Measurements from ENCODE around the gene LRRFIP1. TPM values are rescaled to one million over a fixed set of nuclear protein-coding genes. Genes with fewer than 3 reads are reported as not detected.

Gene LRRFIP1
- total and polyA plus RNA-seq, 4 experiments from 2014 or later, result 88.0 to 198 (median 117) TPM

DNA sequence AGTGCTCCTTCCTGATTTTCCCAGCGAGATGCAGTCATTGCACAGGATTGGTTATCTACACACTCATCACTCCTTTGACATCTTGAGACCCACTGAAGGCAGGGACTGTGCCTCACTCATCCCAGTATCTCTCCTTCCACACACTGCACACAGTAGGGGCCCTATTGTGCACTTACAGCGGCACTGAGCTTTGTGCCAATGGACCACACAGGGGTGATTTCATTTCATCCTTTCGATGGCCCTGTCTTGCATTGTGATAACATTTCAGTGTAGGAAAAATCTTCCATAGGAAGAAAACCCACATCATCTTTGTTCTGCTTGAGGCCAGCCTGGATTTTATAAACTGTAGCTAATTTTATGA is 11.0 kb upstream of the LRRFIP1 start:
- no peak overlapping the region for H3K4me3 ChIP-seq (ENCODE audit: low read length in 2 of 2)
- H3K27me3 ChIP-seq (ENCODE audit: insufficient read depth, low read length), result no peaks in the 10 kb centered on the region
- H3K36me3 ChIP-seq (ENCODE audit: insufficient read depth, low read length), result no peaks in the 10 kb centered on the region
- Mint-ChIP-seq H3K36me3 (no peaks in the 10 kb centered on the region), H3K27me3 (no peaks in the 10 kb centered on the region), H3K4me1 (peaks cover 15 to 38% (median 18%) of the 10 kb centered on the region in 4 donors), H3K9me3 (no peaks in the 10 kb centered on the region), H3K4me3 (peak overlapping the region in 4 of 8 donors; percentile 0 to 86 (median 31)), H3K27ac (peak overlapping the region in 6 of 7 donors; percentile 16 to 91 (median 68))
- H3K27ac ChIP-seq (ENCODE audit: low read depth, low read length), result no peak overlapping the region
- H3K9me3 ChIP-seq (ENCODE audit: control insufficient read depth in 1 of 2, low read length in 2 of 2), result no peaks in the 10 kb centered on the region
- no peak for DNase-seq
- ChIA-PET POLR2A (ENCODE audit: partially characterized antibody) (interaction anchor here (1.5 kb wide), 1 partner anchor 12 kb away, joined by 4 read pairs; no protein-coding TSS in a partner anchor), CTCF (ENCODE audit: partially characterized antibody) (interaction anchor here (0.5 kb wide), 1 partner anchor 647 kb away, joined by 3 read pairs; no protein-coding TSS in a partner anchor)
- intact Hi-C loops (cut with micrococcal nuclease), result no loop called here
- peaks cover 23% of the 10 kb centered on the region for H3K4me1 ChIP-seq (ENCODE audit: insufficient read depth, low read length)

DNA sequence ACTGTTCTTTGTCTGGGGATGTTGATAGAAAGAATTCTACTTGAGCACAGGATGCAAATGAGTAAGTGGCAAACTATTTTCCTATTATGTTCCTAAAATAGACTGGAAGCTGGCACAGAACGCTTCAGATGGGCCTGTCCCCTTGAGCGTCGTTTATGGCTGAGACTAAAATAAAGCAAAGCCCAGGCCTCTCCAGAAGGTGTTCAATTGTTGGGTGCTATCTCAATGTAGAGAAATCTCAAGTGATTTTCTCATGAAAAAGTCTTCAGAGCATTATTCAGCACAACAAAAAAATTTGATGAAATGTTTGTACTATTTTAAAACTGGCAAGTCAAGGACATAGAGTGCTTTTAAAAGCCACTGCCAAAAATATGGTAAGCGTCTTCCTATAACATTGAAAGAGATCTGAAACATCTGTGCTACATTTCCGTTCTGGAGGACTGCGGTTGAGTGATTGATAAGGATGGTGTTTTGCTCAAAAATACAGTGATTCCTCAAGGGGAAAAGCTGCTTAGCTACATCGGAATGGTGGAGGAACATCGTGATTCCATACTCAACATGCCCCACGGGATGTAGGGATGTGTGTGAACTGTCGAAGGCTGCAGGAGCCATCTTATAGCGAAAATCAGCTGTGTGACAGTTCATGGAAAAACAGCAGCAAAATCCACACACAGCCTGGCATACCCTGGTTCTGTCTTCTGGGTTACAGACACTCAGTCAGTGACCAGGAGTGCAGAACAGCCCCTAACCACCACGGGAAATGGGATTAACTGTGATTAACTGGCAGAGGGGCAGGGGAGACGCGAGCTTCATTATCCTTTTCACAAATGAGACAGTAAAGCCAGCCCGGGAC is 10.4 kb upstream of the LRRFIP1 start:
- no peaks in the 10 kb centered on the region for H3K27me3 Mint-ChIP-seq
- no peaks in the 10 kb centered on the region for H3K36me3 Mint-ChIP-seq
- Histone ChIP-seq H3K4me3 (ENCODE audit: low read length in 2 of 2) (no peak overlapping the region), H3K4me1 (ENCODE audit: insufficient read depth, low read length) (peaks cover 23% of the 10 kb centered on the region), H3K9me3 (ENCODE audit: control insufficient read depth in 1 of 2, low read length in 2 of 2) (no peaks in the 10 kb centered on the region), H3K27ac (ENCODE audit: low read depth, low read length) (no peak overlapping the region), H3K36me3 (ENCODE audit: insufficient read depth, low read length) (no peaks in the 10 kb centered on the region), H3K27me3 (ENCODE audit: insufficient read depth, low read length) (no peaks in the 10 kb centered on the region)
- peak in 3 of 5 donors; percentile 29 to 34 (median 31) for DNase-seq
- intact Hi-C loops (cut with micrococcal nuclease), result no loop called here
- H3K4me3 Mint-ChIP-seq, result peak overlapping the region; percentile 28 to 86 (median 70)
- peaks cover 15 to 38% (median 18%) of the 10 kb centered on the region in 4 donors for H3K4me1 Mint-ChIP-seq
- H3K27ac Mint-ChIP-seq, result peak overlapping the region in 6 of 7 donors; percentile 16 to 91 (median 70)
- no peaks in the 10 kb centered on the region for H3K9me3 Mint-ChIP-seq
- ChIA-PET POLR2A (ENCODE audit: partially characterized antibody) (interaction anchor here (1.5 kb wide), 1 partner anchor 13 kb away, joined by 4 read pairs; no protein-coding TSS in a partner anchor), CTCF (ENCODE audit: partially characterized antibody) (interaction anchor here (1.0 kb wide), 1 partner anchor 57 kb away, joined by 5 read pairs; no protein-coding TSS in a partner anchor)

DNA sequence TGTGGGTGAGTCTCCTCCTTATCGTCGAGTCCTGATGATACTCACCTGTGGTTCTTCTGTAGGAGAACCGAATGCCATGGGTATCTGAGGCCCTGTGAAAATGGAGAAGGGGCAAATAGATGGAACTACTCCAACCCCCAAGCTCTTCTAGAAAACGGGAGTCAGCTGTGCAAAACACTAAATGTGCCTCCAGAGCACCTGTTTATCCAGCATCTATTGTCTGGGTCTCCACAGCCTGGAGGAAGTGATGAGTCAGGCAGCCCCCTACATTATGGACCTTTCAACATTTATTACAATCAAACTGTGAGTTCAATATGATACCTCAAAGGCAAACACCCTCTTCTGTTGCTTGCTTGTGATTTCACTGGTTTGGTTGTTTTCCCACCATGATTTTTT is 9.8 kb upstream of the LRRFIP1 start:
- ChIA-PET POLR2A (ENCODE audit: partially characterized antibody) (no interaction called here), CTCF (ENCODE audit: partially characterized antibody) (interaction anchor here (1.0 kb wide), 1 partner anchor 56 kb away, joined by 5 read pairs; no protein-coding TSS in a partner anchor)
- H3K4me1 ChIP-seq (ENCODE audit: insufficient read depth, low read length), result peaks cover 23% of the 10 kb centered on the region
- peaks cover 15 to 38% (median 18%) of the 10 kb centered on the region in 4 donors for H3K4me1 Mint-ChIP-seq
- no peak for DNase-seq
- intact Hi-C loops (cut with micrococcal nuclease), result no loop called here
- no peak overlapping the region for H3K27ac ChIP-seq (ENCODE audit: low read depth, low read length)
- H3K9me3 Mint-ChIP-seq, result no peaks in the 10 kb centered on the region
- H3K27ac Mint-ChIP-seq, result no peak overlapping the region
- H3K36me3 Mint-ChIP-seq, result no peaks in the 10 kb centered on the region
- no peak overlapping the region for H3K4me3 ChIP-seq (ENCODE audit: low read length in 2 of 2)
- H3K27me3 Mint-ChIP-seq, result no peaks in the 10 kb centered on the region
- no peaks in the 10 kb centered on the region for H3K27me3 ChIP-seq (ENCODE audit: insufficient read depth, low read length)
- H3K4me3 Mint-ChIP-seq, result peak overlapping the region in 7 of 8 donors; percentile 17 to 86 (median 68)
- H3K36me3 ChIP-seq (ENCODE audit: insufficient read depth, low read length), result no peaks in the 10 kb centered on the region
- H3K9me3 ChIP-seq (ENCODE audit: control insufficient read depth in 1 of 2, low read length in 2 of 2), result no peaks in the 10 kb centered on the region

DNA sequence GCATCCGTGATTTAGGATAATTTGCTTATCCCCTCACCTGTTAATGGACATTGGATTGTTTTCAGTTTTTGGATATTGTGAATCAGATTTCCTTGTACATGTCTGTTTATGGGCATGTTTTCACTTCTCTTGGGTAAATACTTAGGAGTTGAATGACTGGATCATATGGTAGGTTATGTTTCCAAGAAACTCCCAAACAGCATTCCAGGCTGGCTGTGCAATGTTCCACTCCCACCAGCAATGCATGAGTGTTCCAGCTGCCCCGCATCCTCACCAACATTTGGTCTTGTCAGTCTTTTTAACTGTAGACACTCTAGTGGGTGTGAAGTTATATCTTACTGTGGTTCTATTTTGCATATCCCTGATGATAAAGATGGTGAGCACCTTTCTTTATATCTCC is 8.9 kb upstream of the LRRFIP1 start:
- ChIA-PET CTCF (ENCODE audit: partially characterized antibody) (no interaction called here), POLR2A (ENCODE audit: partially characterized antibody) (no interaction called here)
- Mint-ChIP-seq H3K4me1 (peaks cover 15 to 38% (median 18%) of the 10 kb centered on the region in 4 donors), H3K27ac (no peak overlapping the region), H3K9me3 (no peaks in the 10 kb centered on the region), H3K36me3 (no peaks in the 10 kb centered on the region), H3K27me3 (no peaks in the 10 kb centered on the region), H3K4me3 (no peak overlapping the region)
- no peaks in the 10 kb centered on the region for H3K36me3 ChIP-seq (ENCODE audit: insufficient read depth, low read length)
- H3K4me3 ChIP-seq (ENCODE audit: low read length in 2 of 2), result no peak overlapping the region
- H3K4me1 ChIP-seq (ENCODE audit: insufficient read depth, low read length), result peaks cover 23% of the 10 kb centered on the region
- no peaks in the 10 kb centered on the region for H3K27me3 ChIP-seq (ENCODE audit: insufficient read depth, low read length)
- no peak overlapping the region for H3K27ac ChIP-seq (ENCODE audit: low read depth, low read length)
- intact Hi-C loops (cut with micrococcal nuclease), result no loop called here
- H3K9me3 ChIP-seq (ENCODE audit: control insufficient read depth in 1 of 2, low read length in 2 of 2), result no peaks in the 10 kb centered on the region
- DNase-seq, result no peak

DNA sequence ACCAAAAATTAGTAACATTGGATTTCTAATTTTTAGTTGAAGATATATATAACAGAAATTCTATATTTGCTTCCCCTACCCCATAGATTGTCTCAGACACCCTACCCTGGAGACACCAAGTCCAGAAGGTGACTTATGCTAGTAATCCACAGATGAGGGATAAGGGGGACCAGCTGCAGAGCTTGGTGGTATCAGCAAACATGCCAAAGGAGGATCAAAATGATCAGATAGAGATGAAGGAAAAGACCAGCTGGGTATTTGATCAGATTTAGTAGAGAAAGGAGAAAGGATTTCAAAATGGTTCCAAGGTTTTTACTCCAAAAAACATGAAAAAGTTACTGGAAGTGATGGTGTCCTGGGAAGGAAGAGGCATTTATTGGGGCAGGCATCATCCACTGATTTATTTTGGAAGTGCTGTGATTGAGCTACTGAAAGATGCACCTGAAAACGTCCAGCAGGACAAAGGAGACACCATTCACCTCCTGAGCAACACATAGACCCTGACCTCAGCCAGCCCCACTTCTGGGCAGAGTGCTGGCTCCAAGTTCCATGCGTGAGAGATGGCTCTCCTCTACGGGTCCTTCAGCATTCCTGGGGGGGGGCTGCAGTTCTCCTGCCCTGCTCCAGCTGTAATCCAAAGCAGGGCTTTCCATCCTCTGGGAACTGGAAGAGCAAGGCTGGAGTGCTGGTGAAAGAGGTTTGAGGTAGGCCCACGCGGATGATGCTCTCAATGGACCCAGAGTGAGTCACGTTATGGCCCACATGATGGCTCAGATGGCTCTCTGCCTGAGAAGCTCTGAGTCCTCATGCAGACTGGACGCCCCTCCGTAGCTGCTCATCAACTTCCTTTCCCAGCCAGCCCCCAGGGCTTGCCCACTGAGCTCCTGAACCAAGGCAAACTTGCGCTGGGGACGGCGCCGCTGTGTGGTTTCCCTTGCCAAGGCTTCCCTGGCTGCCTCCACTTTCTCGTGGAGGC is 3.7 kb upstream of the LRRFIP1 start:
- ChIA-PET CTCF (ENCODE audit: partially characterized antibody) (no interaction called here), POLR2A (ENCODE audit: partially characterized antibody) (no interaction called here)
- Histone ChIP-seq H3K36me3 (ENCODE audit: insufficient read depth, low read length) (no peaks in the 10 kb centered on the region), H3K9me3 (ENCODE audit: control insufficient read depth in 1 of 2, low read length in 2 of 2) (no peaks in the 10 kb centered on the region), H3K4me1 (ENCODE audit: insufficient read depth, low read length) (peaks cover 6% of the 10 kb centered on the region), H3K4me3 (ENCODE audit: low read length in 2 of 2) (no peak overlapping the region), H3K27ac (ENCODE audit: low read depth, low read length) (no peak overlapping the region), H3K27me3 (ENCODE audit: insufficient read depth, low read length) (no peaks in the 10 kb centered on the region)
- Mint-ChIP-seq H3K4me3 (peak overlapping the region in 1 of 8 donors; percentile 62), H3K4me1 (peaks cover 8 to 22% (median 12%) of the 10 kb centered on the region in 4 donors), H3K27ac (peak overlapping the region in 1 of 7 donors; percentile 21), H3K27me3 (peaks cover 7 to 13% of the 10 kb centered on the region in 2 donors), H3K9me3 (peaks cover 0 to 3% (median 0%) of the 10 kb centered on the region in 8 donors), H3K36me3 (no peaks in the 10 kb centered on the region)
- no peak for DNase-seq
- intact Hi-C loops (cut with micrococcal nuclease), result no loop called here

DNA sequence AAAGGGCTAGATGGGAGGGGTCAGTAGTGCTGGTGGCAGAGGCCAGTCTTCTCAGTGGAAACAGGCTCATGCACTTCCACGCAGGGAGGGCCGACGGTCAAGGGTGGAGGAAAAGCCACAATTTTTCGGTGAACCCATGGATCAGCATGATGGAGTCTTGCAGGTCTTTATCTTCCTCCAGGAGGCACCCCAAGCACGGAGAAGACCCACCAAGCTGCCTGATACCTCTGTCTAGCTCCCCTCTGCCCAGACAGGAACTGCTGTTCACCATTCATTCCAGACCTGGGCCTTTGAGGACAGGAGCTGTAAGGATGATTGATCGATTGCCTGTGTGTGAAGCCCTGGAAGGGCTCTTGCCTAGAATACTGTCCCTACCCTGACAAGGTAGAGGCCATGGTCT is 2.8 kb upstream of the LRRFIP1 start:
- H3K4me1 Mint-ChIP-seq, result peaks cover 8 to 27% (median 16%) of the 10 kb centered on the region in 4 donors
- POLR2A ChIA-PET (ENCODE audit: partially characterized antibody), result no interaction called here
- CTCF ChIA-PET (ENCODE audit: partially characterized antibody), result no interaction called here
- H3K9me3 Mint-ChIP-seq, result peaks cover 0 to 3% (median 0%) of the 10 kb centered on the region in 8 donors
- Histone ChIP-seq H3K27me3 (ENCODE audit: insufficient read depth, low read length) (no peaks in the 10 kb centered on the region), H3K9me3 (ENCODE audit: control insufficient read depth in 1 of 2, low read length in 2 of 2) (no peaks in the 10 kb centered on the region), H3K4me3 (ENCODE audit: low read length in 2 of 2) (no peak overlapping the region), H3K27ac (ENCODE audit: low read depth, low read length) (no peak overlapping the region), H3K36me3 (ENCODE audit: insufficient read depth, low read length) (no peaks in the 10 kb centered on the region), H3K4me1 (ENCODE audit: insufficient read depth, low read length) (peaks cover 6% of the 10 kb centered on the region)
- intact Hi-C loops (cut with micrococcal nuclease), result no loop called here
- no peak overlapping the region for H3K27ac Mint-ChIP-seq
- no peaks in the 10 kb centered on the region for H3K36me3 Mint-ChIP-seq
- peaks cover 8 to 15% of the 10 kb centered on the region in 2 donors for H3K27me3 Mint-ChIP-seq
- H3K4me3 Mint-ChIP-seq, result no peak overlapping the region
- no peak for DNase-seq

All from CD4-positive, alpha-beta memory T cell (primary cell).